ENCODE data around the gene TXNL4A.

Gene TXNL4A

DNA sequence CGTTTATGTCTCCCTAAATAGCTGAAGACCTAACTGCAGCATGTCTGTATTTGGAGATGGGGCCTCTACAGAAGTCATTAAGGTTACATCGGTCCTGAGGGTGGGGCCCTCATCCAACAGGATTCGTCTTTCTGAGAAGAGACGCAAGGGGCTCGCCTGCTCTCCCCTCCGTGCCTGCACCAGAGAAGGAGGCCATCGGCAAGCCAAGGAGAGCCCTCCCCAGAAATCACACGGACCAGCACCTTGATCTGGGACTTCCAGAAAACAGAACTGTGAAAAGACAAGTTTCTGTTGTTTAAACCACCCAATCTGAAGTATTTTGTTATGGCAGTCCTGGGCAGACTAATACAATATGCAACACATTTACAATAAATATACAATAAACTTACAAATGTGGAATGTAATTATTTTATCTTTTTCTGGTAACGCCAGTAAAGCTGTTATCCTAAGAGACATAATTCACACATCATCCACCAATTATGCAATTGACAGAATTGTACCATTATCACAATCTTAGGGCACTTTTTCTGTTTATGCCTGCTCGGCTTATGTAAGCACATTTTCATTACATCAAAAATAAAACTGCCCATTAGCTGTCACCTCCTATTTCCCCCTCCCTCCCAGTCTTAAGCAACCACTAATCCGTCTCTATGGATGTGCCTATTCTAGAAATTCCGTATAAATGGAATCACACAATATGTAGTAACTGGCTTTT is 17.8 kb downstream of the TXNL4A start:
- no peak for DNase-seq (ENCODE audit: extremely low spot score)
- TF ChIP-seq, protein P1, sequence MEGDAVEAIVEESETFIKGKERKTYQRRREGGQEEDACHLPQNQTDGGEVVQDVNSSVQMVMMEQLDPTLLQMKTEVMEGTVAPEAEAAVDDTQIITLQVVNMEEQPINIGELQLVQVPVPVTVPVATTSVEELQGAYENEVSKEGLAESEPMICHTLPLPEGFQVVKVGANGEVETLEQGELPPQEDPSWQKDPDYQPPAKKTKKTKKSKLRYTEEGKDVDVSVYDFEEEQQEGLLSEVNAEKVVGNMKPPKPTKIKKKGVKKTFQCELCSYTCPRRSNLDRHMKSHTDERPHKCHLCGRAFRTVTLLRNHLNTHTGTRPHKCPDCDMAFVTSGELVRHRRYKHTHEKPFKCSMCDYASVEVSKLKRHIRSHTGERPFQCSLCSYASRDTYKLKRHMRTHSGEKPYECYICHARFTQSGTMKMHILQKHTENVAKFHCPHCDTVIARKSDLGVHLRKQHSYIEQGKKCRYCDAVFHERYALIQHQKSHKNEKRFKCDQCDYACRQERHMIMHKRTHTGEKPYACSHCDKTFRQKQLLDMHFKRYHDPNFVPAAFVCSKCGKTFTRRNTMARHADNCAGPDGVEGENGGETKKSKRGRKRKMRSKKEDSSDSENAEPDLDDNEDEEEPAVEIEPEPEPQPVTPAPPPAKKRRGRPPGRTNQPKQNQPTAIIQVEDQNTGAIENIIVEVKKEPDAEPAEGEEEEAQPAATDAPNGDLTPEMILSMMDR (IDR thresholded peaks at IDR 0.05; ENCODE audit: control extremely low read depth, extremely low read depth, low read depth, missing control alignments): no peak
- CTCF ChIA-PET: no interaction called here
- POLR2A ChIA-PET: no interaction called here

DNA sequence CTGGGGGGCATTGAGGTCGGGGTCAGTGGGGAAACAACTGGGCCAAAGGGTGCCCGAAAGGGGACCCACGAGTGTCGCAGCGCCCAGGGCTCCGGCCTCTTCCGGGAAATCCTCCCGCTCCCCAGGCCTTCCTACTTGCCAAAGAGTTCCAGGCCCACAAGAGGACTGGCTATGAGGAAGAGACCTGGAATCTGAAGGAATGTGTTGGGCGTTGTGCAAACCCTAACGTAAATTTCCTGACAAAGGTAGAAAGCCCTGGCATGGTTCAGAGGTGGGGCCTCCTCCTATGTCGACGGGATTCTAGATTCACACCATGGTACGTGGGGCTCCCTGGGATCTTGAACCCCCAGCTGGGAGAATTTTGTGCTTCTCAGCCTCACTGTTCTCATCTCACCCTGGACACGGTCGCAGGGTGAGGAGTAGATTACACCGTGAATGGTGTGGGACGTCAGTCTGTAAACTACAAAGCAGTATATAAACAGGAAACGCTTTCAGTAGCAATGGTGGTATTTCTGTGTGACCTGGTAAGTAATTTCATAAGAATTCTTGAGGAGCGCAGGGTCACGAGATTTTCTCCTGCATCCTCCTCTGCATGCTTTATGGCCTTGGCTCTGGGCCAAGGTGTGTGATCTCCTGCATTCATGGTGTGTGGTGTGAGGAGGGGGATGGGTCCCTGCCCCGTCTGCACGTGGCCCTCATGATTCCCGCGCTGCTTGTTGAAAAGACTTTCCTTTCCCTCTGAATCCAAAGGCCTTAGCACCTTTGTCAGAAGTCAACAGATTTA is 23.1 kb downstream of the TXNL4A start:
- DNase-seq (ENCODE audit: extremely low spot score): no peak
- POLR2A ChIA-PET: no interaction called here
- TF ChIP-seq, protein P1 (IDR thresholded peaks at IDR 0.05; ENCODE audit: control extremely low read depth, extremely low read depth, low read depth, missing control alignments): no peak
- CTCF ChIA-PET: interaction anchor here (1.0 to 4.3 kb wide), 4 partner anchors 12 to 189 kb away, joined by 3 to 25 read pairs (median 8); partner anchors contain the start of gene TXNL4A

DNA sequence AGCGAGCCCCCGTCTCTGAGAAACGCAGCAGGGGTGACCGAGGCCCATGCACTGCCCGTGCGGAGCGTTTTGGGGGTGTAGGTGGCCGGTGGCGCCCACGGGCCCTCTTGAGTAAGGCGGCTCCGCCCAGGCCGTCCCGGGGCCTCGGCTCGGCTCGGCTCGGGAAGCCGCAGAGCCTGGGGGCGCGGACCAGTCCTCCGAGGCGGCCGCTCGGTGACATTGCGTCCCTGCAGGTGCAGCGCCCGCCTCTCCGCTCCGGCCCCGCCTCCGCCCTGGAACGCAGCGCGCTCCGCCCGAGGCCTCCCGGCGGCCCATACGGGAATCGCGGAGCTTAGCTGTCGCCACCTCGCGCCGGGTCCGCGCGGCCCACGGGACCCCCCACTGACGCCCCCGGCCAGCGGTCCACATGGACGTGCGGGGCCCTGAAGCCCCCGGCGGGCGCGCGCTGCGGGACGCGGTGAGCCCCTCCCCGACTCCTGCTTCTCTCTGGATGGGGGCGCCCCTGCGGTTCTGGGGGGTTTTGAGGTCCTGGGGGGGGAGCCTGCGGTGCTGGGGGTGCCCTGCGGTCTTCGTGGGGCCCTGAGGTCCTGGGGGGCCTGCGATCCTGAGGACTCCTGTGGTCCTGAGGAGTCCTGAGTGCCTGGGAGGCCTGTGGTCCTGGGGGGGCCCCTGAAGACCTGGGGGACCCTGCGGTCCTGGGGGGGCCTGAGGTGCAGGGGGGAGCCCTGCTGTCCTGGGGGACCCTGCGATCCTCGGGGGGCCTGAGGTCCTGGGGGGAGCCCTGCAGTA is 23.8 kb downstream of the TXNL4A start, which contains the start of gene HSBP1L1:
TSS of gene HSBP1L1 (plus strand) at position 314 of the 789 bp plus-strand sequence. CDS start at position 407, 93 bp downstream.
- TF ChIP-seq, protein P1 (IDR thresholded peaks at IDR 0.05; ENCODE audit: control extremely low read depth, extremely low read depth, low read depth, missing control alignments): peak; percentile 28
- peak; percentile 84 for DNase-seq (ENCODE audit: extremely low spot score)
- POLR2A ChIA-PET: no interaction called here
- CTCF ChIA-PET: interaction anchor here (1.0 to 4.3 kb wide), 5 partner anchors 11 to 189 kb away, joined by 3 to 25 read pairs (median 5); partner anchors contain the start of gene TXNL4A

DNA sequence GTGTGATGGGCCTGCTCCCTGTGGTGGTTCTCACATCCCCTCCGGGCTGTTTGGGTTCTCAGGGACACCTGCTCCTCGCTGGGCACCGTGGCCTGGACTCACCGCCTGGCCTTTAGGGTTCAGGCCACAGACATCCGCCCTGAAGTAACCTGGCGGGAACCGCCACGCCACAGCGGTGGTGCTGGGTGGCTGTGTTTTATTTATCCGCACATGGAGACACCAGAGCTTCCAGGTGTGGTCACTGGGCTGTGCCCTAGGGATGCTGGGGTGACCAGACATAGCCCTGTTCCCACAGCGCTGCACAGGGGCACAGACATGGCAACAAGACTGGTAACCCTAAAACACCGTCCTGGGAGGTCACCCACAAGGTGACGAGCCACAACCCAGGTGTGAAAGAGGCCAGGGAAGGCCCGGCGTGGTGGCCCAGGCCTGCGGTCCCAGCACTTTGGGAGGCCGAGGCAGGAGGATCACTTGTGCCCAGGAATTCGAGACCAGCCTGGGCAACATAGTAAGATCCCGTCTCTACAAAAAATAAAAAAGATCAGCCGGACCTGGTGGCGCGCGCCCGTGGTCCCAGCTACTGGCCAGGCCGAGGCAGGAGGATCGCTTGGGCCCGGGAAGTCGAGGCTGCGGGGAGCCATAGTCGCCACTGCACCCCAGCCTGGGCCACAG is 24.6 kb downstream of the TXNL4A start:
- DNase-seq (ENCODE audit: extremely low spot score): no peak
- TF ChIP-seq, protein P1 (IDR thresholded peaks at IDR 0.05; ENCODE audit: control extremely low read depth, extremely low read depth, low read depth, missing control alignments): no peak
- POLR2A ChIA-PET: interaction anchor here (1.0 kb wide), 1 partner anchor 22 kb away, joined by 3 read pairs; no protein-coding TSS in a partner anchor
- CTCF ChIA-PET: interaction anchor here (0.7 to 4.3 kb wide), 12 partner anchors 8 to 190 kb away, joined by 3 to 25 read pairs (median 5); partner anchors contain the start of genes RBFA, SLC66A2 and TXNL4A

DNA sequence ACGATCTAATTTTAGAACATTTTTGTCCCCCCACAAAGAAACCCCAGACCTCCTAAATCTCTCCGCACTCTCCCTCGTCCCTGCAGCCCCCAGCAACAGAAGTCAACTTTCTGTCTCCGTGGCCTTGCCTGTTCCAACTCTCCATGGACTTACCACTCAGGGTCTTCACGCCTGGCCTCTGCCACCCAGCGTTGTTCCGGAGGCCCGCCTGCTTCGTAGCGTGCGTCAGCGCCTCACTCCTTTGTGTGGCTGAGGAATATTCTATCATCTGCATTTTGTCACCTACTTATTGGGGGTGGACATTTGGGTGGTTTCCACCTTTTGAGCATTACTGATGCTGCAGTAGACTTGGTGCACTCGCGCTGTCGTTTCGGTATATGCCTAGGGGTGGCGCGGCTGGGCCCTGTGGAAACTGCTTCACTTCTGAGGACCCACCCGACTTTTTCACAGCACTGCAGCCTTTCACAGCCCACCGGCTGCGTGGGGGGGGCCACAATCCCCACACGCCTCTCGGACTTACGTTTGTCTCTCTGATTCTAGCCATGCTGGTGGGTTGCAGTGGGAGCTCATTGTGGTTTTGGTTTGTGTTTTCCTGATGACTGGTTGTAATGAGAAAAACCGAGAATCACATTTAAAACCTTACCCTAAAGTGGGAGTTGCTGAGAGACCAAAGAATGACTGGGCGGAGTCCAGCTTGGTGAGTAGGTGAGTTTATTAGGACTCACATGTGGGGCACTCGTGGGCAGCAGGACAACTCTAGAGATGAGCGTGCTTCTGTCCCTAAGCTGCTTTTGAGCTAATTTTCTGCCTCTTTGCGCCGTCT is 25.3 kb downstream of the TXNL4A start:
- TF ChIP-seq, protein P1 (IDR thresholded peaks at IDR 0.05; ENCODE audit: control extremely low read depth, extremely low read depth, low read depth, missing control alignments): peak; percentile 42
- ChIA-PET CTCF (interaction anchor here (0.7 to 4.3 kb wide), 13 partner anchors 8 to 191 kb away, joined by 3 to 25 read pairs (median 5); partner anchors contain the start of genes RBFA, SLC66A2 and TXNL4A), POLR2A (interaction anchor here (1.0 kb wide), 1 partner anchor 23 kb away, joined by 3 read pairs; no protein-coding TSS in a partner anchor)
- DNase-seq (ENCODE audit: extremely low spot score): peak; percentile 78
